GM18502 (cell line): ENCODE data around the gene PLD1.
A peak's percentile ranks its signal among the peaks of the same experiment; 100 is the strongest.

Experiments
- ATAC-seq: cut with Tn5 transposase; IDR thresholded peaks from one replicate; pipeline ENCODE4 v1.9.1; 2021; ENCODE audit warnings: mild to moderate bottlenecking; ENCODE audit not compliant: unreplicated experiment, poor library complexity

PLD1 gene

DNA sequence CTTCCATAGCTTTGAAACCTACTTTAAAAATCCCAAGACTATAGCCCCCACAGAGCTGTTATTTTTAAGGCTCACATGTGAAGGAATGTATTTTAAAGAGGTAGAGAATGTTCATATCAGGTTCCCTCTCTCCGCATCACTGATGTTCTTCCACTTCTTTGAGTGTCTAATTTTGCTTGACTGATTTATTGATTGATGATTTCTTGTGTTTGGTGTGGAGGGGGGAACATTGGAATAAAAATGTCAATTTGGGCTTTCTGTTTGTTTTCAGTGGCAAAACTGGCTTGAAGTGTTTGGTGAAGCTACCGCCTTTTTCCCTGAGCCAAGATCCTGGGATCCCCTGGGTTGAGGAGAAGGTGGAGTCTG, 30.1 kb upstream of the PLD1 start:
- ATAC-seq, result no peak

DNA sequence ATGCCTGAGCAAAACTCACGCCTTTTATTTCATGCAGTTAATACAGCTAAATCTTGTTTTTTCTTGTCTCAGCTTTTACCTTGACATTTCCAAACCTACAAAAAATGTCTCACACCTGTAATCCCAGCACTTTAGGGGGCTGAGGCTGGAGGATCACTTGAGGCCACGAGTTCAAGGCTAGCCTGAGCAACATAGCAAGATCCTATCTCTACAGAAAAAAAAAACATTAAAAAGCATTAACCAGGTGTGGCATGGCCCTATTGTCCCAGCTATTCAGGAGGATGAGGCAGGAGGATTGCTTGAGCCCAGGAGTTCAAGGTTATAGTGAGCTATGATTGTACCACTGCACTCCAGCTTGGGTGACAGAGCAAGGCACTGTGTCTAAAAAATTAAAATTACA, 29.0 kb upstream of the PLD1 start:
- no peak for ATAC-seq

DNA sequence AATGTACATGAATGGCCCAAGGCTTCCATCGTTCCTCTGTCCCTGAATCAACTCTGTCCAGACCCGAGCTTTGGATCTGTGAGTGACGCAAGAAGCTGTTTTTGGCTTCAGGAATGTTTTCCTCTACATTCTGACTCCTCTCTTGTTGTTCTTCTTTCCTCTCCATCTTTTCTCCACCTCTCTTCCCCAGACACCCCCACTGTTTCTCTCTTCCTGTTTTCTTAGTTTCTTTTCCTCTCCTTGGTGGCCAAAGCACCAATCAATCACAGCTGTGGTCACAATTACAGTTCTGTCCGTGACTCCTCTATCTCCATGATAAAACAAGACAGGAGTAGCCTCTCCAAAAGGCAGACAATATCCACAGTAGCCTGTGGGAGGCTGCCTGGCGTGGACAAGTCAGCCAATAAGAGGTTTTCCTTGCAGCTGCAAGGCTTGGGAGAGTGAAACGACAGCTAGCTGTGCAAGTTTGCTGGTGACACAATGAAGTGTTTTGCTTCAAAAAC, 28.0 kb upstream of the PLD1 start:
- ATAC-seq, result no peak

DNA sequence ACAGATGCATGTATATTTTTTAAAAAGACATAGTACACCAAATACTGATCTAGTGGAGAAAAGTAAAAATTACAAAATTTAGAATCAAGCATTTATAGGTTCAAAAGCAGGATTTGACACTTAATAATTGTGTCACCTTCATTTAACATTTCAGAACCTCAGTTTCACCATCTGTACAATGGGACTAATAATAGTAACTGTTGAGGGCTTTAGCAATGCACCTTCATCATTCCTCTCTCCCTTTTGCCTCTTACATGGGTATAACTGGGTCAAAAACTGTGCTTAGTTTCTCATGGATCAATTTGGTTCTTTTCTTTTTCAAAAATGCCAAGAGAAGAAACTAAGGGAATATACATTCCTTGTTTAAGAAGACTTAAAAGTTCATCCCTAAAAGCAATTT, 27.4 kb upstream of the PLD1 start:
- ATAC-seq, result no peak

DNA sequence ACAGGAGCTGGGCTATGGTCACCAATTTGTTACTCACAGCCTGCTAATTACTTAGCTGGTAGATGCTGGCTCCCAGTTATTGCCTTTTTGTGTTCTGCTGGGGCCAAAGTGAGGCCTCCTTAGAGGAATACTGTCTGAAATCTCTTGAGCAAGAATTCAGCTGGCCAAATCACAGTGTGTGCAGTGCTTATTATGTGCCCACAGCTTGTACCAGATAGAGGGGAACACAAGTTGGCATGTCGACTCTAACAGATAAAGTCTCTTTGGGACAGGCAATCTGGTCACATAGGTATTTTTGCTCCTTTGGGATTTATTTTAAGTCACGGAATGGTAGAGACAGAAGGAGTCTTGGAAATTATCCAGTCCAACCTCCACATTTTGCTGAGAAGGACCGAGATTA, 26.6 kb upstream of the PLD1 start:
- ATAC-seq, result no peak

DNA sequence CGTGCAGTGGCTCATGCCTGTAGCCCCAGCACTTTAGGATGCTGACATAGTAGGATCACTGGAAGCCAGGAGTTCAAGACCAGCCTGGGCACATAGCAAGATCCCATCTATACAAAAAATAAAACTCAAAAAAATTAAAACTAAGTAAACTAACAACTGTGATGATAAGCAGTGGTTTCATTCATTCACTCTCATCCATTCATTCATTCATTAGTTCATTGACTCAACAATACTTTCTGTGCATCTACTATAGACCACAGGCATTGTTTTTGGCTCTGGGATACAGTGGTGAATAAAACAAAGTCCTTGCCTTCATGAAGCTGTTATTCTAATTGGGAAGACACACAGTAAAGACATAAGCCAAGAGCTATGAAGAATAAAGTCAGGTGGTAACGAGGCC, 25.3 kb upstream of the PLD1 start:
- ATAC-seq, result no peak

DNA sequence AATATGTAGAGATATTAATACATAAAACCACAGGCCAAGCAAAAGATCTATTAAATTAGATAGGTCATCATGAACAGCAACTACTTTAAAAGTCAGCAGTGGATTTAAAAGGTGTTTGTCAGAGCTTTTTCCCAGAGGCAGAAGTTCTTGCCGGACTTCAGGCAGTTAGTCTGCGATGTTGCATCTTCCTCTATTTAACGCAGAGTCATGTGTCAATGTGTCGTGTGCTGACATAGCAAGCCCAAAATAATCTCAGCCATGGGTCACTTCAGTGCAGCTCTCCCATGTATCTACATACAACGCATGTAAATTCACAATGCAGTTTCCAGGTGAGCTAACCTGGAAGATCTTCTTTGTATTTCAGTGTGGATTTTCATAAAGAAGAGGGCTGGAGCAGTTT, 24.8 kb upstream of the PLD1 start:
- ATAC-seq, result no peak

DNA sequence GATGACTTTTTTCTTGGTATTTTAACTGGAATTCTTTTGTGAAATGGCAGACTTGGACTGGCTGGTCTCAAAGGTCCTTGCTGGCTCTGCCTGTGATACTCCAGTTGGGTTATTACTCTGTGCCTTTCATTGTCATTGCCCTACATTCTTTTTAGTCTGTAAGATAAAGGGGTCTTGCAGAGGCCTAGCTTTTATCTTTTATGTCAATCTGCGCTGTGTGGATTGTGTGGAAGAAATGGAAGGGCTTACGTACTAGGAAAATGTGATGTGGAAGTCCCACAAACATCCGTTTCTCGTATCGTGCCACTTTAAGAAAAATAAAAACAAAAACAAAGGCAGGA, 24.1 kb upstream of the PLD1 start:
- no peak for ATAC-seq

DNA sequence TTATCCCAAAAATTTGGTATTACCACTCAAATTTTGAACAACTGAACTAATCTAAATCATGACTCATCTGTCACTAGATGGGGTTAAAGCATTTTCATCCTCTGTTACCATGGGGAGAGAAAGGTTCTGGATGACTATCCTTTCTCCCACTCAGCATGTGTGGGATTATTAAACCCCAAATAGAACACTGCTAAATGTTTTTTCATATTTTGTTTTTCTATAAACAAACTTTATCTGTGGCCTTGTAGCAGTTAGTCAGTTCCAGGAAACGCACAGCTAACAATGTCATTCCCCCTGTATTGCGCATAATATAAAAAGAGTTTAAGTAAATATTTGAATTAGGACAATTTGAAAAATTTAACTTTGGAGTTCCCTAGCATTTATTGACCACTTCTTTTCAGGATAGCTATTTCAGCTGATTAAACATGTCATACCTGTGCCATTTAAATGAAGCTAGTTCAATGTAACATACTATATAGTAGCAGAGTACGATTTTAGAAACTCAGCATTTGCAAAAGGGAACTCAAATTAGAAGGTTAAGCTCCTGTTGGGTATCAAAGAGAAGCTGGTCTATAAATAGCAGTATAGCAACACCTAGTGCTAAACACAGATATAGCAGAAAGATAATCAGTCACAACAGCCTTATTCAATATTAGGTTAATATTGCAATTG, 23.6 kb upstream of the PLD1 start:
- ATAC-seq, result no peak

DNA sequence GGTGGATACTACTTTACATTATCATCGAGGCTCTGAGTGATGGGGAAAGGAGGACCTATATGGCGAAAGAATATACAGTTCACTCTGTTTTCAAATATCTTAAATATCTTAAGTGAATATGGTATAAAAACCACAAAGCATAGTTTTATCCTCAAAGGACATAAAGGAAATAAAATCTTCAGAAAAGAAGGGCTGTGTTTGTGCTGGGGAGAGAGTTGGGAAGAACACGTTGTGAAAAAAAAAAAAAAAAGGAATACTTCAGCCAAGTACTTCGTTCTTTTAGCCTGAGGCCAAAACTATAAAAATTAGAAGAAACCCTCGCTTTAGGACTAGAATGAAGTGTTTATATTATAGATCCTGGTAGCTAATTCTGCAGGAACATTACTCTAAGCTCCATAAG, 22.7 kb upstream of the PLD1 start:
- ATAC-seq, result no peak

DNA sequence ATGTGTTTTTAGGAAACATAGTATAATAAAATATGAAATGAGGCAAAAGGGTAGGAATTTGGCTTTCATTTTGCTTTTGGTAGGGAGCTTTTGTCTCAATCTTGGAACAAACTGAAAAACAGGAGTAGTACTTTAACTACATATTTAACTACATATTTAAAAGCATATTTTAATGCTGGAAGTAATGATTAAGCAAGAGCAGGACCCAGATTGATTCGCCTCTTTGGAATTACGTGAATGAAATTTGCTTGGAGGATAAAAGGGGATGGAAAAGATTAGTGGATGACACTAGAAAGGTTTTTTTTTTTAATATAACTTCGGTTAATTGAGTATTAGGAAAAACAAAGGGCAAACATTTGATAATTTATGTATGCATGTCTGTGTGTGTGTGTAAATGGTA, 21.7 kb upstream of the PLD1 start:
- ATAC-seq, result no peak

DNA sequence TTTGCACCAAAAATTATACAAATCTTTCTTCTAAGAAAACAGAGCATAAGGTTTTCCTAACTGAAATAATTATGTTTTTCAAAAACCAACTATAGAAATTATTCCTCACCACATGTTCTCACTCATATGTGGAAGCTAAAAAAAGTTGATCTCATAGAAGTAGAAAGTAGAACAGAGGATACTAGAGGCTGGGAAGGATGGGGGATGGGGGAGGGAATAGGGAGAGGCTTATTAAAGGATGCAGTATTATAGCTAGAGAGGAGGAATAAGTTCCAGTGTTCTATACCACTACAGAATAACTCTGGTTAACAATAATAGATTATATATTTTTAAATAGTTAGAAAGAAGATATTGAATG, 20.2 kb upstream of the PLD1 start:
- ATAC-seq, result no peak

DNA sequence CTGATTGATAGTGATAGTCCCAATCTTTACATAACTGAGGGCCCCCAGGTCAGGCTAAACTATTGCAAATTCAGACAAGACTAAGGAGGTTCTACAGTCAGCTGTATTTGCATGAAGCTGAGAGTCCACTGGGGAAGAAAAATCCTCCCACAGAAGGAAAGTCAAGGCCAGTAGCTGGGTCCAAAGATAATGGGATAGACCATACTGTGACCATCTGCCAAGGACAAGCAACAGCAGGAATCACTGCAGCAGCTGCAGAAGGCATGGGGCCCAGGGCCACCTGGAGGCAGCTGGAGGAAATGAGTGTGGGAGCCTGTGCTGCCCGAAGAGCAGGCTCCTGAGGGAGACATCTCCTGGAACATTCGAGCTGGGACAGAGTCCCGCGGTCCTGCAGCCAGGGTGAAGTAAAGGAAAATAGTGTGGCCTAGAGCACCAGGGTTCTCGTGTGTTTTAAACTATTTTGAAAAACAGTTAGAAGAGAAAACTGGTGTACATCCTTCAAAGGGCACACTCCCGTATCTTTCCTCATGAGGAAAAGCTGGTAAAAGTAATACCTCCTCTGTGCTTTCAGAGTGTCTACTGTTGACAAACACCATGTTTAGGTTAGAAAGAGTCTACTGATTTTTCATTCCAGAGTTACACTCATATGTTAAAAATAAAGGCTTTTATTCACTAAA, 19.7 kb upstream of the PLD1 start:
- ATAC-seq, result peak; percentile 69

DNA sequence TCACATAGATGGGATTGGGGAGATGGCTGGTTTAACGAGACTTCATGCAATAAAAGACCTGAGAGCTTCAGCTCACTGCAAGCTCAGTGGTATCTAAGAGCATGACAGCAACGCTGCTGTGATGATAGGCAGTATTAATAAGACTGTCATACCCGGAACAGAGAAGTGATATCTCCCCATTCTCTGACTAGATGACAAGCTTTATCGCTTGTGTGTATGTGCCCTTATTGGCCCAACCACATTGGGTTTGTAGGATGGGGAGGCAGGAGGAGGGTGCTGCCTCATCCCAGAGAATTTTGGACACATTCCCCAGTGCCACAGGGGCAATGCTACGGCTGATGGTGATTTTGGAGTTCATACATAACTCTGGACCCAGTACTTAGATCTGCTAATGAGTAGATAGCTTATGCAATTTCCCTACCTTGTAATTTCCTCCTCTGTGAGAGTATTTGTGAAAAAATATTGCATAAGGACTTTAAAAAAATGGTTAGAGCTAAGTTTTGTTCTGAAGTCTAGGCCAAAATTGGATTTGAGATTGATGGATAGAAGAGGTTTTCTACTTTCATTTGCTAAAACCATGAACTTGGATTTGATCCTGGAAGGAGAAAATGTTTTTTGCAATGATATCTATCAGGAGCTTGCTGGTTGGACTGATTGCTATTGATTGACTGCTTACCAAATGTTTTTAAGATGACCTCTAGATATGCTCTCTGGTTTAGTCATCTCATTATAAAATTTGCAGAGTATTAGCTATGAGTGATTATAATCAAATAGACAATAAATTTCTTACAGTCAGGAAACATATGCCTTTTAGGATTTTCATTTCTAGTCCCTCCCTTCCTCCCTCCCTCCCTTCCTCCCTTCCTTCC, 18.9 kb upstream of the PLD1 start:
- ATAC-seq, result no peak

DNA sequence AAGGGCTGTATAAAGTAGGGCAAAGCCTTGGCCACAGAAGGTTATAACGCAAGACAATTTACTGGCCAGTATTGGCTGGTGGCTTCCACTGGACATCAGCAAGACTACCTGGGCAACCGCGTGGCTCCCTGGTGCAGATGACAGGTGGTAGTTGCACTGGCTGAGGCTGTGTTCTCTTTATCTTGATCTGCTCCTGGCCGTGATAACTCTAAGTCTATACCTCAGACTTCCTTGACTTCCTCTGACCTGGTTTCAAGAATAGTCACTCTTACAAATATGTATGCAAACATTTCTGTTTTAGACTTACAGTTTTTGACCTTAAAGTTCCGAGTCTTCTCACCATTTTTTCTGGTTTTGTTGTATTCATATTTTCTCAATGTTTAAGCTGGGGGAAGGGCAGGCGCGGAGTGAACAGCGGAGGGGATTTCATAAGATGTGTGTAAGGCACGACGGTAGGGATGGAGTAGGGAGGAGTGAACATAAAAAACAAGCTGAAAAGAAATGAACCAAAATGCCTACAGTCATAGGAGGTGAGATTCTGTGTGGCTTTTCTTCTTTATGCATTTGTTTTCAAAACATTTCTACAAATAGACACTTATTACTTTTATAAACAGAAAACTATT, 17.7 kb upstream of the PLD1 start:
- ATAC-seq, result no peak

DNA sequence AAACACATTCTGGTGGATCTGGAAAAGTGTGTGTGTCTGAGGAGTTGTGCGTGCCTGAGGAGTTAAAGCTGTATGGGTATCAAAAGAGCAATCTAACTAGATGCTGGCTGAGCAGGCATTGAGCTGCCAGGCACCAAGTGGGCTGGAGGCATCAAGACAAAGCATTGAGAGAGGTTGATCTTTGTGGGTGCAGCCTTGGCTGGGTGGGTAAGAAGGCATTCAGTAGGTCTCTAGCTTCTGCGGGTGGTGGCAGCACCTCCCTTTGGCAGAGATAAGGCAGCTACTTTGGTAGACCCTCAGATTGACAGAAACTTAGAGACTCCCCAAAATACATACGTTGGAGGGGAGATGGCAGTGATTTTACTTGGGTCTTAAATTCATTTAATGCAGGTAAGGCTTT, 17.1 kb upstream of the PLD1 start:
- no peak for ATAC-seq

DNA sequence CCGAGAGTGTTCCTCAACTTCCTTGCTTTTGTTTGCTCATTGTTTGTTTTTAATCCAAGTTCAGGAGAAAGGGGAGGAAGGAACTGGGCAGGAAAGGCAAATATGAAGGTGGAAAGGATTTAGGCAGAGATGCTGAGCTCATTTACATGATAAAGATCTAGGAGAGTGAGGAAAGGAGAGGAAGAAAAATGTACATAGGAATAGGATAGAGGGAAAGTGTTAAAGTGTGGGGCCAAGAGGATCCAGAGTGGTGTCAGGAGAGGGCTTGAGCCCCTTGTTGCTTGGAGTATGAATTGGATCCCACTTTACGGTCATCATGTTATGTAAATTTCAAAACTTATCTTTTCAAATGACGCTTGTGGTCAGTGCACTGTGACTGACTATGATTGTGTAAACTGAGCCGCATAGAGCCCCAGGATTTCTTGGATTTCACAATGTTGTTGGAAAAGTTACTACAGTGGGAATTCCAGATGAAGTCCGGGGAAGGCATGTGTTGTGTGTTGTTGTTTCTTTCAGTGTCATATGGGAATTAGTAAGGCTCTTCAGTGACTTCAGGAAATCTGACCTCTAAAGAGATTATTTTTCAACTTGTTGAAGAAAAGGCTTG, 15.0 kb upstream of the PLD1 start:
- ATAC-seq, result no peak

DNA sequence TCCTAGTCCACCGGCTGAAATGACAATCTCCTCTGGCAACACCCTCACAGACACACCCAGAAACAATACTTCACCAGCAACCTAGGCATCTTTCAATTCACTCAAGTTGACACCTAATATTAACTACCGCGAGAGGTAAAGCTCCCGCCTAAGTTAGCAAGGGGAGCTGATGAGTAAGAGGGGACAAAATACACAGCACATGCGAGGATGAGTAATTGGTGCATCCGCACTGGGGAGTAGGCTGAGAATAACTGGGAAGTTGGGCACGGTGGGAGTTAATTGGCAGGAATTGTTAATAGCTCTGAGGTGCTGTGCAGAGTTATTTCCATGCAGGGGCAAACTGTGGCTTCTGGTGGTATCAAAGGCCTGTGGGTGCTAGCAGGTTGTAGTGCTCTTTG, 14.5 kb upstream of the PLD1 start:
- ATAC-seq, result no peak

DNA sequence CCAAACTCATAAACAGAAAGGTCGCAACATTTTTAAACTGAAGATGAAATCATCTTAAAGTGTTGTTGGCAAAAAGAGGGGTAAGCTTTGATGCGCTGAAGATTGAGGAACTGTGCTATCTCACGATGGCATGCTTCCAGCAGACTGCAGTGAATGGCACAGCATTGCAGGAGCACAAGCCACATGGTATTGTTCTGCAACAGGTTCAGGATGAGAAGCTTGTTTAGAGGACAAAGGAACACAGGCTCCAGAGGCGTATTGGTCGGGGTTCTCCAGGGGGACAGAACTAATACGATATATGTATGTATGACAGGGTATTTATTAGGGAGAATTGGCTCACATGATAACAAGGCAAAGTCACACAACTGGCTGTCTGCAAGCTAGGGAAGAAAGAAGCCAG, 13.8 kb upstream of the PLD1 start:
- ATAC-seq, result no peak

DNA sequence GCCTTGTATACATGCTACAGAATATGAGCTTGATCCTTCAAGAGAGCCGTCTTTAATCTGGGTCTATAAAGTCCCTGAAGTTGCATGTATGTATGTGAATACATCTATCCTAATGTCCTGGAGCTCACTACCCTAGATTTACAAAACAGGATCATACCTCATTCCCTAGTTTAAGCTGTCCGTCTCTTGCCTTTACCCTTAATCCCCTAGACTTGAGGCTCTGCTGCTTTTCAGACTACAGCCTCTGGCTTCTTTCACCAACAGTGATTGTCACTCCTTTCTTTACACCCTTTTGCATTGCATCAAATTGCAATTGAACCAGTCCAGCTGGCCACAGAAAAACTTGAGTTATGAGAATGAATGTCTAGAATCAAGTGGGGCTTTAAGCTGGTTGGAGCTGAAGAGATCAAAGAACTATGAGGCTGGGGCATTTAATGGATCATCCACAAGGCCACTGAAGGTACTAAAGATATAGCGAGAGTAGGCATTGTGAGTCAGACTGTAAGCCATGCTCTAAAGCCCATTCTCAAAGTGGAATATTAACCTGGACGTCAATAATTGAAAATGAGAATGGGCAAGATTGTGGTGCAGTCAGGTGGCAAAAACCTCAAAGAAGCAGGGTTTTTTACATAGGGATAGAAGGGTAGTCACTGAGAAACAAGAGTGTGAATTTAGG, 12.3 kb upstream of the PLD1 start:
- no peak for ATAC-seq
